ENCODE measurements around the gene FEM1B.

The FEM1B gene

DNA sequence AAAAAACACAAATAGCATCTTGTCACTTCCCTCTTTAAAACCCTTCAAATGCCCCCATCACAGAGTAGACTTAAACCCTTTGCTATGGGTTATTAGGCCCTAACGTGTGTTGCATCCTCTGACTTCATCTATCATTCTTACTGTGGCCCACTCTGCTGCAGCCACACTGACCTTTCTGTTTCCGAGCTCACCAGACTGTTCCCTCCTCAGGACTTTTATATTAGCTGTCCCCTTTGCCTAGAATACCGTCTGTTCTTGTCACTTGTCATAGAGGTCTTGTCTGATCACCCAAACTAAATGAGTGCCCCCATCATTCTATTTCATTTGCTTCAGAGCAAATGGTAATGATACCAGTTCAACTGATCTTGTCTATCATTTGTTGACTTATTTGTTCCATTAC is 877 bp upstream of the FEM1B start:
- in situ Hi-C loops (cut with HindIII; ENCODE audit: low sequenced_read_pairs) = no loop called here
- no peak for DNase-seq (ENCODE audit: low read depth, low spot score)
- TF ChIP-seq, protein P1, sequence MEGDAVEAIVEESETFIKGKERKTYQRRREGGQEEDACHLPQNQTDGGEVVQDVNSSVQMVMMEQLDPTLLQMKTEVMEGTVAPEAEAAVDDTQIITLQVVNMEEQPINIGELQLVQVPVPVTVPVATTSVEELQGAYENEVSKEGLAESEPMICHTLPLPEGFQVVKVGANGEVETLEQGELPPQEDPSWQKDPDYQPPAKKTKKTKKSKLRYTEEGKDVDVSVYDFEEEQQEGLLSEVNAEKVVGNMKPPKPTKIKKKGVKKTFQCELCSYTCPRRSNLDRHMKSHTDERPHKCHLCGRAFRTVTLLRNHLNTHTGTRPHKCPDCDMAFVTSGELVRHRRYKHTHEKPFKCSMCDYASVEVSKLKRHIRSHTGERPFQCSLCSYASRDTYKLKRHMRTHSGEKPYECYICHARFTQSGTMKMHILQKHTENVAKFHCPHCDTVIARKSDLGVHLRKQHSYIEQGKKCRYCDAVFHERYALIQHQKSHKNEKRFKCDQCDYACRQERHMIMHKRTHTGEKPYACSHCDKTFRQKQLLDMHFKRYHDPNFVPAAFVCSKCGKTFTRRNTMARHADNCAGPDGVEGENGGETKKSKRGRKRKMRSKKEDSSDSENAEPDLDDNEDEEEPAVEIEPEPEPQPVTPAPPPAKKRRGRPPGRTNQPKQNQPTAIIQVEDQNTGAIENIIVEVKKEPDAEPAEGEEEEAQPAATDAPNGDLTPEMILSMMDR (IDR thresholded peaks at IDR 0.05; ENCODE audit: low read depth, low read length) = no peak
- peak overlapping the region; percentile 85 for H3K4me3 ChIP-seq (ENCODE audit: low read depth, low read length)

DNA sequence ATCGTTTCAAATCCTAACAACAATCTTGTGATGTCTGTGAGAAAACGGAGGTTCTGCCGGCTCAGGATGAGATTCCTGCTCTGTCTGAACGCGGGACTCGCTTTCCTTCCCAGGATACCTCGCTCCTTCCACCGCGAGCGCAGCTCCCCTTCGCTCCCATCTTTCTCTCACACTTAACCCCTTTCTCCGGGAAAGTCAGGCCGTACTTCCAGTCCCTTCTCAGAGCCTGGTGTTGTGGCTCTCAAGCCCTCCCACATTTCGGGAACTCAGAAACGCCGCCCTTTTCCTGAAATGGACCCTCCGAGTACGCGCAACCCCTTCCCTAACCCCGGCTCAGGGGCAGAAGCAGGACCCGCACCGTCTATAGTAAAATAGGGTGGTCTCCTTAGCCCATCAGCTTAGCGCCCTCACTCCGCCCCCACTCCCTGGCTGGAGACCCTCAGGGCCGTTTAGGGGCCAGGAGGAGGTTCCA is 378 bp upstream of the FEM1B start:
- DNase-seq (ENCODE audit: low read depth, low spot score) = no peak
- in situ Hi-C loops (cut with HindIII; ENCODE audit: low sequenced_read_pairs) = no loop called here

DNA sequence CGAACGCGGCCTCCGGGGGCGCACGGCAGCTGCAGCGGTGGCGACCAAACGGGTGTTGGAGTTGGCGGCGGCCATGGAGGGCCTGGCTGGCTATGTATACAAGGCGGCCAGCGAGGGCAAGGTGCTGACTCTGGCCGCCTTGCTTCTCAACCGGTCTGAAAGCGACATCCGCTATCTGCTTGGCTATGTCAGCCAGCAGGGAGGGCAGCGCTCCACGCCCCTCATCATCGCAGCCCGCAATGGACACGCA is 725 bp downstream of the FEM1B start:
- in situ Hi-C loops (cut with HindIII; ENCODE audit: low sequenced_read_pairs) = no loop called here
- no peak for DNase-seq (ENCODE audit: low read depth, low spot score)
- peak overlapping the region; percentile 85 for H3K4me3 ChIP-seq (ENCODE audit: low read depth, low read length)
- TF ChIP-seq, protein P1 (IDR thresholded peaks at IDR 0.05; ENCODE audit: low read depth, low read length) = peak; percentile 41

More for the DNA sequence above, 378 bp upstream of the FEM1B start:
- peak overlapping the region; percentile 85 for H3K4me3 ChIP-seq (ENCODE audit: low read depth, low read length)
- TF ChIP-seq, protein P1 (IDR thresholded peaks at IDR 0.05; ENCODE audit: low read depth, low read length) = no peak

DNA sequence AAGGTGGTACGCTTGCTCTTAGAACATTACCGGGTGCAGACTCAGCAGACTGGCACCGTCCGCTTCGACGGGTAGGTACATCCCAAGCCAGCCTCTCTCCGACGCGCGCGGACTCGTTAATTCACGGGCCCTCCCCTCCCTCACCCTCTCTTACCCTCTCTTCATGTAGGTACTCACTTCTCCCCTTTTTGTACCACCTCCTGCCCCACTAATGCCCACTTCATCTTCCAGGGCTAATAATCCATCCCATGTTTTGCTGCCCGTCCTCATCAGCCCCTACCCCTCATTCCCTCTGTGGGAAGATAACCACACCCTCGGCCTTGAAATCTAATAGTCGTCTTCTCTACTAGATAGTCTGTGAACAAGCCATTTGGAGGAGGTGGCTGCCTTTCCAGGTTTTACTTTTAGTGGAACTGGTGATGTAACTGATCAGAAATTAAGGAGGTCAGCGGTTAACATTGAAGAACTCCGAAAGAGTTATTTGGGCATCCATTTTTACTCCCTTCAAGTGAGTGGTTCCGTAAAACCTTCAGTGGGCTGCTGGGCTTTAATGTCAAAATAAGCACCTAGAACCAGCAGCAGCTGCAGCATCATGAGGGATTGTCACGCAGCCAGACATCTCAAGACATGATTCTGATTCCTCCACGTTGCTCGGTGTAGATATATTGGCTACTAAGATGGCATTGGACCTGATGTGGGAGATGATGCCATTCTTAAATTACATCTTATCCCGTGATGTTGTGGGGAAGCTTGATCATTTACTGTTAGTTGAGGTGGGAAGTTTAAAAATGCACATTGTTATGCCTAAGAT is 1.3 kb downstream of the FEM1B start:
- TF ChIP-seq, protein P1 (IDR thresholded peaks at IDR 0.05; ENCODE audit: low read depth, low read length) = no peak
- peak overlapping the region; percentile 85 for H3K4me3 ChIP-seq (ENCODE audit: low read depth, low read length)
- peak; percentile 49 for DNase-seq (ENCODE audit: low read depth, low spot score)
- in situ Hi-C loops (cut with HindIII; ENCODE audit: low sequenced_read_pairs) = no loop called here

DNA sequence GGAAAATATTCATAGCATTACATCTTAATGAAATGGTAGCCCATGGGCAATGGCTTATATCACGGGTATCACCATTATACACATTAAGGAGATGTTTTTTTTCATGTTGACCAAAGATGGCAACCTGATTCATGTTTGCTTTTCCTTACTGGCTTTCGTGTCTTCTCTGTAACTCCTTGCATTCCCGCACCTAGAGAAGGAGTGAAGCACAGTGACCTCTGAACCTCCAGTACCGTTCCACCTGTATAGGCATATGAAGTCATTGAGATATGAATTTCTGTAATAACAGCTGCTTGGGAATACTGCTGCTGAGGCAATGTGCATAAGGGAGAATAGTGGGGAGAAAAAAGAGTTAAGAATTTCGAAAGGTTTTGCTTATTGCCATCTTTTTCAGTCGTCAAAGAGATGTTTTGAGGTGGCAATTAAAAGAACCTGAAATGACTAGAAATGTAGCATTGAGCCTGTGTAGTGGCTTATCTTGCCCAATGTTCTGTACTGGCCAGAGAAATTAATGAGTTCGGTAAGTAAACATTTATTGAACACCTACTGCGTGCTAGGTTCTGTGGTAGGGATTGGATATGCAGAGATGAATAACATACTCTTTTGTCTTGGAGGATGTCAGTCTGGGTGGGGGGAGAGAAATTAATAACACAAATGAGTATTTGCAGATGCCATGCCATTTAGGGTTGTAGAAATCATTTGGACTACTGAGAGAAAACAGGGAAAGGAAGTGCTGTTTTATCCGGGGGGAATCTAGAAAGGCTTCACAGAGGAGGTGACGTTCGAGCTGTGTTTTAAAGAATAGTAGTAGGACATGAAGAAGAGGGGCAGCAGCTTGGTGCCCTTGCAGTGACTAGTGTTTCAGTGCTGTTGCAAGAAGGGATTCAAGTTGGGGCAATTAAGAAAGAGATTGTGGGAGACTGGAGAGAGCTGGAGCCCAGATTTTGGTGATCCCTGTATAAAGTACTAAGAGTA is 2.5 kb downstream of the FEM1B start:
- TF ChIP-seq, protein P1 (IDR thresholded peaks at IDR 0.05; ENCODE audit: low read depth, low read length) = no peak
- H3K4me3 ChIP-seq (ENCODE audit: low read depth, low read length) = peak overlapping the region; percentile 85
- no peak for DNase-seq (ENCODE audit: low read depth, low spot score)
- in situ Hi-C loops (cut with HindIII; ENCODE audit: low sequenced_read_pairs) = no loop called here

DNA sequence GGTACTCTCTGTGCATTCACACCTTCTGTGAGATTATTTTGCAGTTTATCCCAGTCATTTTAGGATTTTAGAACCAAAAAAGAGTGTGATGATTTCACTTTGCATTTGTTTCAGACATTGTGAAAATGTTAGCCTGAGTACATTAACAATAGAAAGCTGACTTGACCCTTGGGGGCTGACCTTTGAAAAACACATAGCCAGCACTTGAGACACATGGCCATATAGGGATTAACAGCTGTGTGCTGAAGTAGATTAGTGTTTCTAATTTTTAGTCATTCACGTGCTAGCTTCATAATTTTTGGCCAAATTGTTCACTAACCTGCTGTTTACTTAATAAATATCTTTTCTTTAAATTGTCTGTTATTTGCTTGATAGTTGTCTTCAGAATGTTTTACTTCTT is 3.5 kb downstream of the FEM1B start:
- peak overlapping the region; percentile 85 for H3K4me3 ChIP-seq (ENCODE audit: low read depth, low read length)
- in situ Hi-C loops (cut with HindIII; ENCODE audit: low sequenced_read_pairs) = no loop called here
- TF ChIP-seq, protein P1 (IDR thresholded peaks at IDR 0.05; ENCODE audit: low read depth, low read length) = no peak
- DNase-seq (ENCODE audit: low read depth, low spot score) = no peak

Data from astrocyte of the spinal cord (primary cell).